GM18508 (cell line): ENCODE results near the gene AMMECR1L.
"Not testable (repeated sequence)": the region's sequence is repeated elsewhere in the genome, so short reads cannot be mapped to it uniquely, and the experiment has no call there.

Experiments
- ATAC-seq: cut with Tn5 transposase; IDR thresholded peaks from one replicate; pipeline ENCODE4 v1.9.1; 2021; ENCODE audit warnings: moderate number of reproducible peaks; ENCODE audit not compliant: insufficient read depth, unreplicated experiment

The AMMECR1L gene

GRCh38 chr2:127887776-127888130, 2.0 kb upstream of the AMMECR1L start:
- no peak for ATAC-seq

DNA sequence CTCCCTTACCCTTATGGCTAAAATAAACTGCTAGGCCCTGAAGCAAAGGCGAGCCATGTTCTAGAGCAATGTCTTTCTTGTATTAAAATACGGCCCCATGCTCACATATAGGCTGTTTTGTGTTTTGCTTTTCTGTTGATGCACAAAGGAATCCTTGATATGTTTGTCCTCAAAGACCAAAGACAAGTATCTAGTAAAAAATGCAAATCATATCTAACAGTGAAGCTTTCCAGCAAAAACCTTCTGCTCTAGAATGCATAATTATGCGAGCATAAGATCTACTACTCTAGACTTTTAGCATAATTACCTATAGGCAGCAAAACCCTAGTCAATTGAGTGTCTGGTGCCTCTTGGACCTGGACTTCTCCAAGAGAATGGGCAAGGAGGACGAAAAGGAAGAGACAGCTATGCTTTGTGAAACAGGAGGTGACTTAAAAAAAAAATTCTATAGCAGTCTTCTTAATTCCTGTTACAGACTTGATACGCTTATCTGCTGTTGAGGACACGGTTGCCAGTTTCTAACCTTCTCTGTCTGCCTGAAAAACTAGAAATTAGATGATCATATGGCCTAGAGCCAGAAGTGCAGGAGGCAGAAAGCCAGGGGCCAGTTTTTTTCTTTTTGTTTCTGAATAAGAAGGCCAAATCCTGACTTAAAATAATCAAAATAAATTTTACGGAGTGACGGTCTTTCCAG, 1.5 kb upstream of the AMMECR1L start:
- ATAC-seq: no peak

DNA sequence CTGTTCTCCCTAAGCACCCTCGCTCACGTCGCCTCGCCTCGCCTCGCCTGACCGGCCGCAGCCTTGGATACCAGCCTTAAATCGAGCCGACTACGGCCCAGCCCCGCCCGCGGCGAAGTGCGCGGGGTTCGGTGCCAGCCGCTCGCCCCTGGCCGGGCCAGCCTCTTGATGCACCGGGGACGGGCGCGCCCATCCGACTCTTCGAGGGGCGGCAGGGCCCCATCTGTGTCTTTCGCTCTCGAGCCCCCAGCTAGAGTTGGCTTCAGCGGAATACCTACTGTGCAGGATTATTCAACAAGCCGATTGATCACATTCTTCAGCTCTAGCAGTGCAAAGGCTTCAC, 808 bp upstream of the AMMECR1L start:
- peak; percentile 13 for ATAC-seq

- ATAC-seq: not testable (repeated sequence)
Observed at GRCh38 chr2:127884861-127885740, 655 bp downstream of the AMMECR1L start.

DNA sequence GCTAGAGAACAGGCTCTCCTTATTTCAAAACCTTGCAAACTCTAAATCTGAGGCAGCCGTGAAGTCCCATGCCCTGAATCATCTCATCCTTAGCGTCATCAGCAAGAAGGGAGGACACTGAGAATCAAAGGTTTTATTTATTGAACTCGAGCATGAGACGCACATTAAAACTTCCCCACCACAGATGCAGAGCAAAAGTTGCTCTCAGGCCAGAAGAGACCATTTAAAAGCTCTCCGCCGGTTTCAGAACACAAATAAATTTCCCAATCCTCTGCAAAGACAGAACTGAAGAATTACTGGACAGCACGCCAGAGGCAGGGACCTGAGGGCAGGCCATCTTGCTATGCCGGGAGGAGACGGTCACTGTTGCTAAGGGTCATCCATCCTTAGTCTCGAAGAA, 1.3 kb downstream of the AMMECR1L start:
- no peak for ATAC-seq

GRCh38 chr2:127879899-127880298, 5.9 kb downstream of the AMMECR1L start:
- no peak for ATAC-seq

DNA sequence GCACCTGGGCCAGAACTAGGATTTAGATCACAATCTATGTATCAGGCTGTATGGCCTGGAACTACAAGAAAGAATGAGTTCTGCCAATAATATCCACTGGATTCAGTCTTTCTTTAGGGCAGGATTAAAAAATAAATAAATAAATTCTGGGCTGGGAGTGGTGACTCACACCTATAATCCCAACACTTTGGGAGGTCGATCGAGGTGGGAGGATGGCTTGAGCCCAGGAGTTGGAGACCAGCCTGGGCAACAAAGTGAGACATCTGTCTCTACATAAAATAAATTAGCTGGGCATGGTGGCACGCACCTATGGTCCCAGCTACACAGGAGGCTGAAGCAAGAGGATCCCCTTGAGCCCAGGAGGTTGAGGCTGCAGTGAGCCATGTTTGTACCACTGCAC, 8.1 kb downstream of the AMMECR1L start:
- no peak for ATAC-seq

DNA sequence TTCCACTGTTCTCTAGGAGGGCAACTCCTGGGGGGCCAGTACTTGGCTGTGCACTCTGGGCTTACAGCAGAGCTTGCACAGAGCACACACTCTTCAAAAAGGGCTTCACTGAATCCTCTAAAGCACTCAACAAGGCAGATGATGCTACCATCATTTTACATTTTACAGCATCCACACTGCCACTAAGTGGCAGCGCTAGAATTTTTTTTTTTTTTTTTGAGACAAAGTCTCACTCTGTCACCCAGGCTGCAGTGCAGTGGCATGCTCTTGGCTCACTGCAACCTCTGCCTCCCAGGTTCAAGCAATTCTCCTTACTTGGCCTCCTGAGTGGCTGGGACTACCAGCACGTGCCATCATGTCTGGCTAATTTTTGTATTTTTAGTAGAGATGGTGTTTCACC, 8.6 kb downstream of the AMMECR1L start:
- no peak for ATAC-seq

GRCh38 chr2:127874378-127875269, 11.1 kb downstream of the AMMECR1L start:
- no peak for ATAC-seq

DNA sequence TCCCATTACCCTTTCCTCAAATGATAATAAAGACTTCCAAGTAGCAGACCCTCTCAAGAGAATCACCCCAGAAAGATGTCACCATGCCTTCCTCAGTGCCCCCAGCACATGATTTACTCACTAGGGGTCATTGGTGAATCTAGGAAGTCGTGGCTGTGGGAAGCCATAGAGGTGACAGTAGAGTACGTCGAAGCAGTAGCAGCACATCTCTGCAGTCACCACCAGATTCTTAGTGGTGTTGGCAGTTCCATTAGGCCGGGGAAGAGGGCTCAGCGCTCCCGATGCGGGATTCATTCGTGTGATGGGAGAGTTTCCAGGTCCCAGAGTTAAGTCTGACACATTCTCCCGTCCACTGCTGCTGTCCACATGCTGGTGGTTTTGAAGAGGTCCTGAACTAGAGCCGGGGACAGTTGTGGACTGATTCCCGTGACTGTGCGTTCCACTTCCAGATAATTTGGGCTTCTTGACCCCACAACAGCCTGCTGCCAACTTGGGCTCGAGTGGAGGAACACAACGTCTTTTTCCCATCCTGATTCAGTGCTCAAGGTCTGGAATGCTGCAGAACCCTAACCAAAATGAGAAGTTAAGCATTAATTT, 12.0 kb downstream of the AMMECR1L start:
- ATAC-seq: no peak

DNA sequence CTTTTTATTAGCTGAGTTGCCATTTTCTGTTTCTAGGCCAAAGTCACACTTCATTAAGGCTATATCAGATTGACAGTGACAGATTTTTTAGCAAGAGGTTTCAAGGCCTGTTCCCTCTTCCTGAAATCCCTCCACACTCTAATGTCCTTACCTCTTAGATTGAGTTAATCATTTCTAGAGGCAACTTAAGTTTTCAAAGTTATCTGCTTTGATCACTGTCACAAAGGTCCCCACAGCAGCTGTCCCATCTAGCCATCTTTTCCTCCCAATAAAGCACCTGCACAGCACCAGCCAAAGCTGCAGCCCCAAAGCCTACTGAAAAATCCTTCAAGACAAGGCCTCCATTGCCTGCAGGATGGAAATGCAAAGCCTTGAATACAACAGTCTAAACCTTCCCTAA, 13.4 kb downstream of the AMMECR1L start:
- no peak for ATAC-seq

GRCh38 chr2:127865926-127866325, 19.8 kb downstream of the AMMECR1L start:
- no peak for ATAC-seq

DNA sequence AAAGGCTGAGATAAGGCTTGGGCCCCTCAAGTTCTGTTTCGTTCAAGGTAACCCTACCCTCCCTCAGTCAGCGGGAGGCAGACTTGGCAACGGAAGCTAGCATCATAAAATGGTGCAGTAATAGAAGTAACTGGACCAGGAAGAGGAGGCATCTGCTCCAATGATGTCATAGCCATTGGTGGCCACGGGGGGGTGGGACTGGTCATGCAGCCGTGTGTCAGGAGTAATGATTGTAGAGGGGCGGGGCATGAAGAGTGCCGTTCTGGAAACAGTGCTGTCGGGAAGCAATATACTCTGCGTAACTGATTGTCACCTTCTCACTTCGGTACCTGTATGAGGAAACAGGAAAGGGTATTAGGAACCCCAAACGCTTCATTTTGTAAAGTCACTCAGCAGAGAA, 20.9 kb downstream of the AMMECR1L start:
- no peak for ATAC-seq

DNA sequence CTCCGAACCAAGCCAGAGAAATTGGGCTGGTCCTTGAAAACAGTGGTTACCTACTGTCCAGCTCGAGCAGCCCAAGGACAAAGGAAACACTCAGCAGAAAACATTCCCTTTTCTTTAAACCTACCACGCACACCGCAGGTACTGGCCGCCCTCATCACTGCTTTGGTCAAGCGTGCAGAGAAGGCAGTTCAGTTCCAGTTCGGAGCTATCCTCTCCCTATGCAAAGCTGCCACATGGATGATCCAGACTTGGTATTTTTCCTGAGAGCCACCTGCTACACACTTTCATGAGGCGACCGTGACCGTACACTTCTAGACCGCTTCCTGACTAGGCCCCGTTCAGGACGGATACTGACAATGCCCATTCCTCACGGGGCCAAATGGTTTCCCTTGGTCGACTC, 23.5 kb downstream of the AMMECR1L start:
- ATAC-seq: no peak

GRCh38 chr2:127860130-127860529, 25.6 kb downstream of the AMMECR1L start:
- ATAC-seq: no peak

- ATAC-seq: no peak
Observed at GRCh38 chr2:127859712-127860085, 26.1 kb downstream of the AMMECR1L start.

GRCh38 chr2:127857265-127857808, 28.4 kb downstream of the AMMECR1L start:
- no peak for ATAC-seq

- no peak for ATAC-seq
Observed at GRCh38 chr2:127853671-127854070, 32.1 kb downstream of the AMMECR1L start.

- no peak for ATAC-seq
Observed at GRCh38 chr2:127852388-127852787, 33.4 kb downstream of the AMMECR1L start.

GRCh38 chr2:127847931-127848330, 37.8 kb downstream of the AMMECR1L start:
- ATAC-seq: no peak
